C4-2B (cell line): ENCODE measurements around the gene NAALADL1.

Experiments used
- ZFX ChIP-seq: fragments of 450-650 bp; IDR thresholded peaks from 2 replicates; pipeline ENCODE4 v1.6.1; 2017
- TF ChIP-seq, protein P1 (sequence below): fragments of 450-650 bp; conservative IDR thresholded peaks from 2 replicates; pipeline ENCODE4 v1.5.1; 2017; ENCODE audit warnings: mild to moderate bottlenecking

GRCh38 chr11:65083834-65084597 lies 25.7 kb upstream of the NAALADL1 start, which contains the start of the genes CDCA5 and ZFPL1:
- TF ChIP-seq, protein P1, sequence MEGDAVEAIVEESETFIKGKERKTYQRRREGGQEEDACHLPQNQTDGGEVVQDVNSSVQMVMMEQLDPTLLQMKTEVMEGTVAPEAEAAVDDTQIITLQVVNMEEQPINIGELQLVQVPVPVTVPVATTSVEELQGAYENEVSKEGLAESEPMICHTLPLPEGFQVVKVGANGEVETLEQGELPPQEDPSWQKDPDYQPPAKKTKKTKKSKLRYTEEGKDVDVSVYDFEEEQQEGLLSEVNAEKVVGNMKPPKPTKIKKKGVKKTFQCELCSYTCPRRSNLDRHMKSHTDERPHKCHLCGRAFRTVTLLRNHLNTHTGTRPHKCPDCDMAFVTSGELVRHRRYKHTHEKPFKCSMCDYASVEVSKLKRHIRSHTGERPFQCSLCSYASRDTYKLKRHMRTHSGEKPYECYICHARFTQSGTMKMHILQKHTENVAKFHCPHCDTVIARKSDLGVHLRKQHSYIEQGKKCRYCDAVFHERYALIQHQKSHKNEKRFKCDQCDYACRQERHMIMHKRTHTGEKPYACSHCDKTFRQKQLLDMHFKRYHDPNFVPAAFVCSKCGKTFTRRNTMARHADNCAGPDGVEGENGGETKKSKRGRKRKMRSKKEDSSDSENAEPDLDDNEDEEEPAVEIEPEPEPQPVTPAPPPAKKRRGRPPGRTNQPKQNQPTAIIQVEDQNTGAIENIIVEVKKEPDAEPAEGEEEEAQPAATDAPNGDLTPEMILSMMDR = no peak
- TF ChIP-seq ZFX = peak; percentile 53; the same call in 1 of the 2 replicates
